K562 (cell line): Measurements from ENCODE around the gene HOXA5. TPM values are rescaled to one million over a fixed set of nuclear protein-coding genes. Genes with fewer than 3 reads are reported as not detected.

ENCODE experiments used
- ATAC-seq: fragments of 200-7000 bp; cut with Tn5 transposase; 3 replicates; pipeline ENCODE4 v1.9.1; 2020; ENCODE audit warnings: moderate library complexity
- BruUV-seq: library from RNA; stranded (reverse); fragments of 400-500 nt; replicated peaks from 2 replicates; lab custom pipeline; 2021; lab: Mats Ljungman, UMichigan
- CTCF ChIA-PET: fragments of 300-600 bp; formaldehyde crosslinking; extraction: SDS; loops from one replicate; lab custom pipeline; 2021; ENCODE audit warnings: low intra/inter-chr PET ratio; lab: Yijun Ruan, JAX
- POLR2A ChIA-PET: fragments of 300-600, 350-650 bp; sonication (Branson Sonifier 250); formaldehyde crosslinking; extraction: SDS; loops from one replicate; lab custom pipeline; 2021; ENCODE audit warnings: antibody characterized with exemption, inconsistent platforms; lab: Yijun Ruan, JAX
- DNase-seq, 4 experiments: peaks; one replicate each; pipeline versions ENCODE4 v3.0.0 to v3.0.0-alpha.2; 2011 to 2018; ENCODE audit warnings: low spot score in 3 of 4, mixed read lengths in 3 of 4; ENCODE audit errors: extremely low read depth in 1 of 4
- FAIRE-seq: peaks from 2 replicates; lab custom pipeline; 2011; peaks lifted over from hg19 to GRCh38; lab: Jason Lieb, UNC
- H2AFZ ChIP-seq: 2 replicates; pipeline ENCODE4 v1.6.0; 2011; ENCODE audit warnings: low read depth, low read length, control low read depth, inconsistent platforms
- H3K27ac ChIP-seq: fragments of 200-600 bp; 3 replicates; pipeline ENCODE4 v1.8.0; 2011; ENCODE audit warnings: low read depth, mild to moderate bottlenecking, control low read depth, inconsistent platforms, low read length, moderate library complexity, mixed read lengths; ENCODE audit errors: extremely low read depth
- H3K27me3 ChIP-seq, 2 experiments: fragments of 300-600 bp in 1 of 2; 2 replicates in 1 of 2; 3 replicates in 1 of 2; pipeline versions ENCODE4 v1.6.0 to v1.8.0; 2011; ENCODE audit warnings: inconsistent platforms in 2 of 2, low read length in 2 of 2, mild to moderate bottlenecking in 1 of 2, mixed read lengths in 1 of 2, moderate library complexity in 1 of 2; ENCODE audit not compliant: control insufficient read depth in 2 of 2, insufficient read depth in 2 of 2
- H3K36me3 ChIP-seq: fragments of 300-600 bp; 3 replicates; pipeline ENCODE4 v1.8.0; 2011; ENCODE audit warnings: mild to moderate bottlenecking, low read length, inconsistent platforms; ENCODE audit not compliant: control insufficient read depth, insufficient read depth
- H3K4me1 ChIP-seq, 2 experiments: fragments of 200-600 bp in 1 of 2; replicated peaks in 1 of 2; 2 replicates in 1 of 2; 3 replicates in 1 of 2; pipeline versions ENCODE4 v1.5.1 to v1.8.0; 2011; ENCODE audit warnings: inconsistent platforms in 2 of 2, low read length in 2 of 2, mild to moderate bottlenecking in 1 of 2, mixed read lengths in 1 of 2, moderate library complexity in 1 of 2; ENCODE audit not compliant: control insufficient read depth in 2 of 2, insufficient read depth in 2 of 2
- H3K4me2 ChIP-seq: 2 replicates; pipeline ENCODE4 v1.6.1; 2011; ENCODE audit warnings: low read length, control low read depth, inconsistent platforms, mixed read lengths; ENCODE audit not compliant: insufficient read depth
- H3K4me3 ChIP-seq: fragments of 200-600 bp; sonication (generic), shearing (Covaris generic); 2 replicates; pipeline ENCODE4 v1.5.1; 2016; ENCODE audit warnings: control low read depth, inconsistent platforms
- H3K79me2 ChIP-seq: fragments of 200-600 bp; 3 replicates; pipeline ENCODE4 v1.8.0; 2011; ENCODE audit warnings: low read length, inconsistent platforms; ENCODE audit not compliant: control insufficient read depth, insufficient read depth
- H3K9ac ChIP-seq, 2 experiments: 2 replicates each; pipeline versions ENCODE4 v1.6.0 to v1.6.1; 2011; ENCODE audit warnings: low read depth in 2 of 2, low read length in 2 of 2, control low read depth in 1 of 2, inconsistent platforms in 1 of 2, mild to moderate bottlenecking in 1 of 2, mixed read lengths in 1 of 2; ENCODE audit not compliant: insufficient read depth in 1 of 2
- H3K9me1 ChIP-seq: one replicate; pipeline ENCODE4 v1.6.0; 2011; ENCODE audit warnings: inconsistent platforms, mild to moderate bottlenecking, low read length, moderate library complexity; ENCODE audit not compliant: control insufficient read depth, insufficient read depth
- H3K9me3 ChIP-seq: replicated peaks from 2 replicates; pipeline ENCODE4 v1.5.1; 2011; ENCODE audit warnings: low read depth, low read length, inconsistent platforms; ENCODE audit not compliant: control insufficient read depth, insufficient read depth
- H4K20me1 ChIP-seq: replicated peaks from 2 replicates; pipeline ENCODE4 v1.6.1; 2011; ENCODE audit warnings: low read length, inconsistent platforms, mixed read lengths; ENCODE audit not compliant: control insufficient read depth, insufficient read depth
- CBX8 ChIP-seq: fragments of 200-600 bp; sonication (generic); IDR thresholded peaks from 2 replicates; pipeline ENCODE4 v1.6.1; 2012; ENCODE audit warnings: borderline replicate concordance, mixed run types, low read depth, mild to moderate bottlenecking, moderate library complexity, mixed read lengths, low read length, control low read depth, inconsistent platforms; ENCODE audit not compliant: poor library complexity, severe bottlenecking; ENCODE audit errors: extremely low read depth
- ELF1 ChIP-seq: fragments of 200-800 bp; sonication (Bioruptor generic); IDR thresholded peaks from 2 replicates; pipeline ENCODE4 v1.6.1; 2016; ENCODE audit warnings: missing genetic modification characterization, missing compliant biosample characterization
- NONO ChIP-seq, 2 experiments: fragments of 200-400 bp in 1 of 2; fragments of 450-650 bp in 1 of 2; formaldehyde crosslinking in 1 of 2; IDR thresholded peaks; 2 replicates each; pipeline ENCODE4 v1.6.1; 2017; ENCODE audit warnings: low read depth in 2 of 2, mild to moderate bottlenecking in 2 of 2, moderate library complexity in 2 of 2, low read length in 1 of 2
- ZNF431 ChIP-seq: sonication (generic); formaldehyde crosslinking; IDR thresholded peaks from 2 replicates; pipeline ENCODE4 v1.8.0; 2022; ENCODE audit warnings: mild to moderate bottlenecking, missing genetic modification reagents
- WGBS: fragments of 100-300 bp; shearing (Covaris generic); methylation state at CpG from one replicate; pipeline ENCODE4 v1.1.6; 2016; ENCODE audit warnings: low coverage, mixed read lengths; ENCODE audit not compliant: insufficient coverage; ENCODE audit errors: missing lambda C conversion rate; 5-methylcytosine and 5-hydroxymethylcytosine counted together
- in situ Hi-C: fragments of 300-500 bp; cut with MboI; formaldehyde crosslinking; loops from 4 replicates; pipeline ENCODE4 v1.15.0; 2018; ENCODE audit warnings: inconsistent platforms, mixed read lengths
- intact Hi-C: fragments of 100-400 bp; cut with micrococcal nuclease; formaldehyde crosslinking; loops from 2 replicates; pipeline ENCODE4 v1.14.2; 2022
- polyA plus RNA-seq, 8 experiments: library from polyadenylated mRNA; depleted of rRNA in 4 of 8; stranded (reverse) in 5 of 8; unstranded in 3 of 8; fragments of >200 nt; fragmentation: Nextera tagmentation in 2 of 8; fragmentation: Illumina TruSeq in 1 of 8; extraction: Ambion mirVana in 2 of 8; extraction: Trizol in 1 of 8; gene quantifications; 2 replicates each; pipeline versions ENCODE4 v1.2.1 to v1.2.3, GENCODE V29; 2011 to 2014; ENCODE audit warnings: inconsistent platforms in 1 of 8, missing spikeins in 1 of 8
- total RNA-seq, 7 experiments: library from RNA; depleted of rRNA in 6 of 7; stranded (reverse); fragments of >200 nt in 6 of 7; fragmentation: Illumina TruSeq in 2 of 7; extraction: Trizol in 2 of 7; gene quantifications; 2 replicates each; pipeline versions ENCODE4 v1.2.1 to v1.2.3, GENCODE V29; 2011 to 2021; ENCODE audit warnings: low replicate concordance in 1 of 7

Gene HOXA5
- total and polyA plus RNA-seq, 9 of the 15 experiments (the other 6 are each of a cell fraction or from before 2014, with no cell fraction given): 0.13 TPM; not detected in 8

- H3K27me3 ChIP-seq: peaks cover 44 to 62% of the 10 kb centered on the region in 2 experiments
- no peak for ATAC-seq
- WGBS: 7% methylated on average over 6 of the region's 6 CpGs
- CTCF ChIA-PET: no interaction called here
- TF ChIP-seq CBX8 (peak; percentile 9), ELF1 (tag) (no peak)
- TF ChIP-seq, all 486 proteins: peak for 1
- POLR2A ChIA-PET: no interaction called here
- Histone ChIP-seq H4K20me1 (0 out of 2 replicates have a peak, but pooled peaks cover 6% of the 10 kb centered on the region), H3K9me1 (no peaks in the 10 kb centered on the region), H2AFZ (no peak overlapping the region), H3K27ac (no peak overlapping the region), H3K4me2 (no peak overlapping the region), H3K36me3 (no peaks in the 10 kb centered on the region), H3K9ac (no peak overlapping the region), H3K79me2 (no peaks in the 10 kb centered on the region), H3K4me3 (no peak overlapping the region), H3K9me3 (no peaks in the 10 kb centered on the region), H3K4me1 (peaks cover 0 to 21% of the 10 kb centered on the region in 2 experiments; a peak in 2 of 5 replicates)
- intact Hi-C loops (no loop called here), in situ Hi-C loops (no loop called here)
- BruUV-seq: no TSS peak
- DNase-seq (no peak), FAIRE-seq (no peak)
Measured at GRCh38 chr7:27114881-27115220, 28.6 kb downstream of the HOXA5 start.

GRCh38 chr7:27113991-27114769, 29.3 kb downstream of the HOXA5 start:
- 0 out of 2 replicates have a peak, but pooled peaks cover 6% of the 10 kb centered on the region for H4K20me1 ChIP-seq
- no peak overlapping the region for H3K4me3 ChIP-seq
- ChIA-PET CTCF (no interaction called here), POLR2A (no interaction called here)
- FAIRE-seq: no peak
- H2AFZ ChIP-seq: no peak overlapping the region
- TF ChIP-seq CBX8: peak; percentile 70
- TF ChIP-seq NONO (IDR thresholded peaks at IDR 0.05; ENCODE audit: low read depth in 2 of 2, low read length in 1 of 2): no peak
- TF ChIP-seq ZNF431 (CRISPR knock-in tag): no peak
- DNase-seq: peak in 2 of 4 experiments; percentile 26
- no peak overlapping the region for H3K27ac ChIP-seq
- no peaks in the 10 kb centered on the region for H3K36me3 ChIP-seq
- H3K9me1 ChIP-seq: no peaks in the 10 kb centered on the region
- BruUV-seq: no TSS peak
- H3K27me3 ChIP-seq: peaks cover 42 to 64% of the 10 kb centered on the region in 2 experiments
- H3K9me3 ChIP-seq: no peaks in the 10 kb centered on the region
- H3K79me2 ChIP-seq: no peaks in the 10 kb centered on the region
- no peak for ATAC-seq
- H3K9ac ChIP-seq: no peak overlapping the region
- peaks cover 0 to 21% of the 10 kb centered on the region in 2 experiments; a peak in 2 of 5 replicates for H3K4me1 ChIP-seq
- no peak overlapping the region for H3K4me2 ChIP-seq
- WGBS: 0% methylated on average over 7 of the region's 26 CpGs
- intact Hi-C loops: no loop called here
- in situ Hi-C loops: no loop called here
